ENCODE data around the gene FXYD1. TPM values are rescaled to one million over a fixed set of nuclear protein-coding genes. Genes with fewer than 3 reads are reported as not detected.

FXYD1 gene
- total RNA-seq, 1 experiment from 2014 or later: not detected

DNA sequence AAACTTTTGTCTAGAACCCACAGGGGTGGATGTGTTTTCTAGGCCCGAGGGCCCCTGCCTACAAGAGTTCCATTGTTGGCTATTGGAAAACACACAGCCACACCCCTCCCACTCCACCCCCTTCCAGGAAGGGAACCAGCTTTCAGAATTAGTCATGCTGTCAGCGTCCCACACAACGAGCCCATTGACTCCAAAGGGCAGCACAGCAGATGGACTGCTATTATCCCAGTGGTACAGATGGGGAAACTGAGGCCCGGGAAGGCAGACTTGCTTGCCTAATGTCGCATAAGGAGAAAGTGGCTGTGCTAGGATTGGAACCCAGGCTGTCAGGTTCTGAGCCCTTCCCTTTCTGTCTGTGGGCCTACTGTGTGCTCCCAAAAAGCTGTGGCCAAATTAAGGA, 31.1 kb upstream of the FXYD1 start:
- DNase-seq (ENCODE audit: low read depth): peak; percentile 36

GRCh38 chr19:35108730-35109129, 29.9 kb upstream of the FXYD1 start:
- DNase-seq (ENCODE audit: low read depth): no peak

DNA sequence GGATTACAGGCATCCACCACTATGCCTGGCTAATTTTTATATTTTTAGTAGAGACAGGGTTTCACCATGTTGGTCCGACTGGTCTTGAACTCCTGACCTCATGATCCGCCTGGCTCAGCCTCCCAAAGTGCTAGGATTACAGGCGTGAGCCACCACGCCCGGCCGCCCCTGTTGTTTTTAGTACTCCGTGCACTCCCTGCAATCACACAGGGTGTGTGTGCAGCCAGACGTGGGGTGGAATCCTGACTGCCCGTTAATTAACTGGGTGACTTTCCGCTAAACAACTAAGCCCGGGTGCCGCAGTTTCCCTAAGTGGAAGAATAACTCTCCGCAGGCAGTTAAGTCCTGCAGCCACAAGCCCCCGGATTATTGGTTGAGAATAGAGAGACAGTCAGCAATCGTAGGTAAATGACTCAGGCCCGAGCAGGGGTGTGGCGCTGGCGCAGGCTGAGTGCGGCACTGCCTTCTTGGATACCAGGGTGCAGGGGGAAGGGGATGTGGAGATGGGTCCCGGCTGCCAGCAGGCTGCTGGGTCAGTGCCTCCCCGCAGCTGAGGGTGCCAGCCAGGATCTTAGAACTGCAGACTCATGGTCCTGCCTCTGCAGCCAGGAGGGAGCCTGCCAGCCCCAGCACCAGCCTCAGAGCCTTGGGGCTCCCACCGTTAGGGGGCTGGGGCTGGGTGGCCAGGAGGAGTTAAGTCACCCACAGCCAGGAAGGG, 29.1 kb upstream of the FXYD1 start:
- peak; percentile 50 for DNase-seq (ENCODE audit: low read depth)

DNA sequence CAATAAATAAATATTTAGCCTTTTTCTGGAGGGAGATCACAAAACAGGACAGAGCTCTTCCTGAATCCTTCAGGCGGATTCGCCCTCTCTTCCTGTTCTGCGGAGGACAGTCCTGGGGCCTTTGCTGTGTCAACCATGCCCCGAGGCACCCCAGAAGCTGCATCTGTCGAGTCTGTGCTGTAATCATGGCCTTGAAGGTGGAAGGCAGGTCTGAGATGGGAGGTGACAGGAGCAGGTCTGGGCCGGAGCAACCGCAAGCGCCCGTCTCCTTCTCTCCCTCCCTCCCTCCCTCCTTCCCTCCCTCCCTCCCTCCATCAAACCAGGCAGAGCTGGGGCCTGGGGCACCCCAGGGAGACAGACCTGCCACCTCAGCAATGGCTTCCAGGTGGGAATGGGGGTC, 27.6 kb upstream of the FXYD1 start:
- DNase-seq (ENCODE audit: low read depth): no peak

- no peak for DNase-seq (ENCODE audit: low read depth)
These were observed 25.5 kb upstream of the FXYD1 start for GRCh38 chr19:35112995-35113688.

GRCh38 chr19:35114353-35115176, 24.1 kb upstream of the FXYD1 start:
- peak; percentile 63 for DNase-seq (ENCODE audit: low read depth)

GRCh38 chr19:35115177-35115951, 23.3 kb upstream of the FXYD1 start, which contains the start of gene FXYD3:
FXYD3 (plus strand) TSS chr19:35115823; CDS start chr19:35119377, 3,554 bp downstream.
- no peak for DNase-seq (ENCODE audit: low read depth)

DNA sequence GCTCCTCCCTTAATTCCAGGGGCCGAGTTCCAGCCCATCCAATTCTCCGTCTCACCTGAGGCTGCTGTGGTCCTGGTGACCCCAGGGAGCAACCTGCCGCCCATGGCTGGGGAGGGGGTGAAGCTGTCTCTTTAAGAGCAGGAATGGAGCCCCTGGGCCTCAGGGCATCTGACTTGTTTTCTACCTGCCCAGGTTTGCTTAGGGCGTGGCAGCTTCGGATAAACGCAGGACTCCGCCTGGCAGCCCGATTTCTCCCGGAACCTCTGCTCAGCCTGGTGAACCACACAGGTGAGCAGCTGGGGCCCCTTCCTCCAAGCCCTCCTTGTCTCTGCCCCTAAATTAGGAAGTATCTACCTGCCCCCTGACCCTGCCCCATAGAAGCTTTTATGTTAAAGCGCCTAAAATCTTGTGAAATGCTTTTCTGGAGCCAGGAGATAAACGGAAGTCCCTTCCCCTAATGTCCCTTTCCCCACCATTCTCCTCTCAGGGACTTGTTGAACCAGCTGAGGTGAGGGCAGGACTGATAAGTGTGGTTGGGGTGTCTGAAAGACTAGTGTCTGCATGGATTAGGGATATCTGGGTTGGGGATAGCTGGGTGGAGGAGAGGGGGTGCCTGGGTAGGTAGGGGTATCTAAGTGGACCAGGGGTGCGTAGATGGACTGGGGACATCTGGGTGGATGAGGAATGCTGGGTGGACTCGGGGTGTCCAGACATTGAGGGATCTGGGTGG, 22.4 kb upstream of the FXYD1 start:
- no peak for DNase-seq (ENCODE audit: low read depth)

DNA sequence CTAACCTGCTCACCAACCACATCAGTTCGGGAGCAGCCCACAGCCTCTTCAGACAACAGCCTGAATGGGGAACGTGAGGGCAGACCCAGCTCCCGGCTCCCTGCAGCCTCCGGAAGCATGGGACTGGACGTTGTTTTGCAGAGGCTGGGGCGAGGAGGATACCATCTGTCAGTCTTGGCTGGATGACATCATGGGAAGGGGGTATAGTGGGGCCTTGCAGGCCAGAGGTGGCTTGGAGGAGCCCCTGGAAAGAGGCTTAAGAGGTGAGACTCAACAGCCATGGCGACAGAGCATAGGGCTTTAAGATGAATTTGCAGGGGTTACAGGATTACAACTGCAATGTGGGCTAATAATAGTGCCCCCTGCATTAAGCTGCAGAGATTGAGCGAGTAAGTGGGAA, 21.5 kb upstream of the FXYD1 start:
- DNase-seq (ENCODE audit: low read depth): no peak

GRCh38 chr19:35117799-35118198, 20.8 kb upstream of the FXYD1 start:
- no peak for DNase-seq (ENCODE audit: low read depth)

DNA sequence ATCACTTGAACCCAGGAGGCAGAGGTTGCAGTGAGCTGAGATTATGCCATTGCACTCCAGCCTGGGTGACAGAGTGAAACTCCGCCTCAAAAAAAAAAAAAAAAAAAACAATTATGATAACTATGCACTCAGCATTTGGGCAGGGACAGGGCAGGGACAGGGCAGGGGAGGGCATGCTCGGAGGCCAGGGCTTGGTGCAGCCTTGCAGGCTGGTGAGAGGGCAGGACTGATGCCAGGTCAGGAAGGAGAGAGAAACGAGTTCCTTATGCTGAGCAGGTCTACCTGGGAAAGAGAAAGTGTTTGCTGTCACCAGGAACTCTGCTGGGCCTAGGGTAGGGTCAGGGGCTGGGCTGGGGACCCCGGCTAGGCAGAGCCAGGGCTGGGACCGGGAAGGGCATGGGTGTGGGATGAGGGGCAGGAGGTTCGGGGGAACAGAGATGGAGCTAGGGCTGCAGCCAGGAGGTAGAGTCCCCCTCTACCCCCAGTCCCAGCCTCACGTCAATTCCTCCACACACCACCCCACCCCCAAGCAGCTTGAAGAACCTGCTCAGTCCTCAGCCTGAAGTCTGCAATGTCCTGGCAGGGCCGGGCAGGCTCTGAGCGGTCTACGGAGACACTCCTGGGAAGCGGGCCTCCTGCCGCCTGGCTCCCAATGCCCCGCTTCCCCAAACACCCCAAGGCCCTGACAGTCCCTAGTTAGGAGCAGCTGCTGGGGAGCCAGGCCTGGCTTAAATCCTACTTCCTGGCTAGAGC, 20.2 kb upstream of the FXYD1 start:
- DNase-seq (ENCODE audit: low read depth): no peak

GRCh38 chr19:35119091-35119490, 19.5 kb upstream of the FXYD1 start:
- no peak for DNase-seq (ENCODE audit: low read depth)

DNA sequence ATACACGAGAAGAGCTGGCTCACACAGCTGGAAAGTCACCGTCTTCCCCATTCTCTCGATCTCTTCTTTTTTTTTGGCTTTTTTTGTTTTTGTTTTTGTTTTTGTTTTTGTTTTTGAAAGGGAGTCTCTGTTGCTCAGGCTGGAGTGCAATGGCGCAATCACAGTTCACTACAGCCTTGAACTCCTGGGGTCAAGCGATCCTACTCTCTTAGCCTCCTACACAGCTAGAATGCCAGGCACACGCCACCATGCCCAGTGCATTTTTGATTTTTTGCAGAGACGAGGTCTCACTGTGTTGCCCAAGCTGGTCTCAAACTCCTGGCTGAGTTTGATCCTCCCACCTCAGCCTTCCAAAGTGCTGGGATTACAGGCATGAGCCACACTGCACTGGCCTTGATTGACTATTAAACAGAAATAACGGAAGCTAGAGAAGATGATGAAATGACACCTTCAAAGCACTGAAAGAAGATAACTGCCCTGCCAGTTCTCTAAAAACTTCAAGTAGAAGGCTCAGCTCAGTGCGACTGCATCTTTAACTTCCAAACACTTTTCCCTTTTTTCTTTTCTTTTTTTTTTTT, 19.0 kb upstream of the FXYD1 start:
- no peak for DNase-seq (ENCODE audit: low read depth)

GRCh38 chr19:35120492-35120891, 18.1 kb upstream of the FXYD1 start:
- DNase-seq (ENCODE audit: low read depth): peak; percentile 84

DNA sequence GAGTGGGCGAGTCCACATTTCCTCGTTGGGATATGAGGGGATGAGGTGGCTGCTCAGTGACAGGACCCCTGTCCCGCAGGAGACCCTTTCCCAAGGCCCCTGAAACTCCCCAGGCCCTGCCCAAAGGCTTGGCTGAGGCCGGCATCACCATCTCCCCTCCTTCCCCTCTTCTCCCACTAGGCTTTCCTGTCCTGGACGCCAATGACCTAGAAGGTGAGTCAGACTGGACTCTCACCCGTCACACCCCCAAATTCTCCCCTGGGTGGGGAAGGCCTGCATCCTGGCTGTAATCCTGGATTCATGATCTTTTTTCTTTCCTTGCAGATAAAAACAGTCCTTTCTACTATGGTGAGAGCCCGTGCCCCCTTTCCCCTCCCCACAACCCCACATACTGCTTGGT, 17.7 kb upstream of the FXYD1 start:
- peak; percentile 42 for DNase-seq (ENCODE audit: low read depth)

DNA sequence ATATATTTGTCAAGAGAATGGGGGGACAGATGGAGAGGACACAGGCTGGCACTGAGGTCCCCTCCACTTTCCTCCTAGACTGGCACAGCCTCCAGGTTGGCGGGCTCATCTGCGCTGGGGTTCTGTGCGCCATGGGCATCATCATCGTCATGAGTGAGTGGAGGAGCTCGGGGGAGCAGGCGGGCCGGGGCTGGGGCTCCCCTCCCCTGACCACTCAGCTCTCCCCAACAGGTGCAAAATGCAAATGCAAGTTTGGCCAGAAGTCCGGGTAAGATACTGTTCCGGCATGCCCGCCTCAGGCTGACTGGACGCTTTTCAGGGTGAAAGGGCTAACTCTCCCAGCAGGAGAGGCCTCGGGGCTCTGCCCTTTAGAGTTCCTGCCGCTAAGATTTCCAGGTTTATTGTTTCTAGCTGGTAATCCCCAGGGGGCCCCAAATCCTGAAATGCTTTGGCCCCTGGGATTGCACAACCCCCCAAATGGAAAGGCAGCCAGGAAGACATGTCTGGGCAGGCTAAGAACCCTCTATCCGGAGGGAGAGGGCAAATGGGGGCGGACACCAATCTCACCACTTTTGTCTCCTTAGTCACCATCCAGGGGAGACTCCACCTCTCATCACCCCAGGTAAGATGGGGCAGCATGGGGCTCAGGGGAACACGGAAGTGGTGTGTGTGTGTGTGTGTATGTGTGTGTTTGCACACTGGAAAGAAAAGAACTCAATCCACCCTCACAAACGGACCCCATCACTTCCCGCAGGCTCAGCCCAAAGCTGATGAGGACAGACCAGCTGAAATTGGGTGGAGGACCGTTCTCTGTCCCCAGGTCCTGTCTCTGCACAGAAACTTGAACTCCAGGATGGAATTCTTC, 15.7 kb upstream of the FXYD1 start:
- DNase-seq (ENCODE audit: low read depth): no peak

- DNase-seq (ENCODE audit: low read depth): peak; percentile 72
These were observed 15.1 kb upstream of the FXYD1 start for GRCh38 chr19:35123573-35123972.

DNA sequence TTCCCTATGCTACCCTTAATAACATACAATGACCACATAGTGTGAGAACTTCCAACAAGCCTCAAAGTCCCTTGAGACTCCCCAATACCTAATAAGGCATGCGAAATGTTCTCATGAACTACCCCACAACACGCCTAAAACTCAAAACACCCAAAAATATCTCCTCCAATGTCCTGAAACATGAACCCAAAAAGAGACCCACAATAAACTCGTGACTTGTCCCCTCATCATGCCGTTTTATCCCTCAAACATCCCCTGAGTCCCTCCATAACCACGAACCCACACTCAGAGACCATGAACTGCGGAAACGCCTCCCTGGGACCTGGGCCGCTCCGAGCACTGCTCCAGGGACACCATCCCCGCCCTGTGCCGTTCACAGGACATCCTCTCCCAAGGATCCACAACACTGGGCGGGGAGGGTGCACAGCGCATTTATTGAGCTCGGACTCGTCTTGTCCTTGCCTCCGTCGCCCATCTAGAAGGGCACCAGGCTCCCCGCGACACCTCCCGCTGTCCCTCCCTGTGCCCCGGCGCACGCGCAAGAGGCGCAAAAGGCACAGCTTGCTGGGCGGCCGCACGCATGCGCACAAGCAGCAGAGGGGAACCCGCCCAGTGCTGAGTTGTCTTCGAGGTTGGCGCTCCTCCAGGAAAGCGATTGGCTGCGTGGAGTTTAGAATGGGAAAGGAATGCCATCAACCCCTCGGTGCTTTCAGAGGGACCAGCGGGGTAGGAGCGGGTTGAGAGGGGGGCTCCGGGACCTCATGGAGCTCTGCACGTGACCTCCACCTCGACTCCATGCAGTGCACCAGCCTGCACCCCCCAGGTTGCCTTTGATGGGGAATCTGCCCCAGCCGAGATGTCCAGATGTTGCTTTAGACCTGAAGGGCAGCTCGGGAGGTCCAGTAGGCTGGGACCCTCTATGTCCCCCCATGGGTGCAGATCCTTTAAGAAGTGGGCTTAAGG, 14.2 kb upstream of the FXYD1 start:
- peak; percentile 96 for DNase-seq (ENCODE audit: low read depth)
